Stimulated activated CD4-positive, alpha-beta T cell treated with anti-CD3 and anti-CD28 coated beads, Interleukin-15, amount 100 ng/mL, for 24 hours (primary cell): Measurements from ENCODE around the gene PARD3B.

ENCODE experiments used
- DNase-seq: peaks from one replicate; pipeline ENCODE4 v3.0.0-alpha.2; 2020

PARD3B gene

GRCh38 chr2:204909791-204910190 lies 364.5 kb downstream of the PARD3B start:
- DNase-seq = no peak

DNA sequence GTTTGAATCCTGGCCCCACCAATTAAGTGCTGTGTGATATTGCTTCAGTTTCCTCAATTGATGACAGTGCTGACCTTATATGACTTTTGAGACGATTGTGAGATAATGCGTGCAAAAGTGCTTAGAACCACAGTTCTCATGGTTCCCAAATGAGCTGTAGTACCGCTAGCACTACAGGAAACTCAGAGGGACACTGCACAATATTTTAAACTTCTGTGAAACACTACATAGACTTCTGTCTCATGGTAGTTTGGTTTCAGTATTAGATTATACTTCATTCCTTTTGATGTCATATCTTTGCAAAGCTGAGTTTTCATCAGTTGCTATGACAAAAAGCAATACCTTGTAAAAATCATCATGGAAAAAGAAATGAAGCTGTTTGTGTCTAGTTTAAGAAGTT lies 368.0 kb downstream of the PARD3B start:
- DNase-seq = no peak

- DNase-seq = no peak
These were observed 368.7 kb downstream of the PARD3B start for GRCh38 chr2:204913854-204914464.

DNA sequence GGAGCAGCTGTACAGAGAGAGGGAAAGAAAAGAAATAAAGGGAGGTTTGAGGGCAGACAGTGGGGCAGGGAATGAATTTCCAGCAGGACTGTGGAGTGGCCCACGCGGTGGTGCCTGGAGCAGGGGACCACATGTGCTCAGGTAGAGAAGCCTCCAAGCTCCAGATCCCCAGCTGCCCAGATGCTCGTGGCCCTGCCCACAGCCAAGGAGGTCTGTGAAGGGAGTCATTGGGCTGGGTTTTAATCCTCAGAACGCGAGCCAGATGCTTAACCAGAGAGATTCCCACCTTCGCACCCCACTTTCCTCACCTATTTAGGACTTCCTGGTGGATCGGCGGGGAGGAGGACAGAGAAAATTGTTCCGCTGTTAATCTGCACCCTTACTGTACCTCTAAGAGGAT lies 369.4 kb downstream of the PARD3B start:
- no peak for DNase-seq

- DNase-seq = no peak
These were observed 371.9 kb downstream of the PARD3B start for GRCh38 chr2:204917089-204917701.

GRCh38 chr2:204920776-204921175 lies 375.5 kb downstream of the PARD3B start:
- no peak for DNase-seq

GRCh38 chr2:204923957-204924356 lies 378.7 kb downstream of the PARD3B start:
- DNase-seq = no peak

- no peak for DNase-seq
These were observed 386.3 kb downstream of the PARD3B start for GRCh38 chr2:204931562-204931961.

DNA sequence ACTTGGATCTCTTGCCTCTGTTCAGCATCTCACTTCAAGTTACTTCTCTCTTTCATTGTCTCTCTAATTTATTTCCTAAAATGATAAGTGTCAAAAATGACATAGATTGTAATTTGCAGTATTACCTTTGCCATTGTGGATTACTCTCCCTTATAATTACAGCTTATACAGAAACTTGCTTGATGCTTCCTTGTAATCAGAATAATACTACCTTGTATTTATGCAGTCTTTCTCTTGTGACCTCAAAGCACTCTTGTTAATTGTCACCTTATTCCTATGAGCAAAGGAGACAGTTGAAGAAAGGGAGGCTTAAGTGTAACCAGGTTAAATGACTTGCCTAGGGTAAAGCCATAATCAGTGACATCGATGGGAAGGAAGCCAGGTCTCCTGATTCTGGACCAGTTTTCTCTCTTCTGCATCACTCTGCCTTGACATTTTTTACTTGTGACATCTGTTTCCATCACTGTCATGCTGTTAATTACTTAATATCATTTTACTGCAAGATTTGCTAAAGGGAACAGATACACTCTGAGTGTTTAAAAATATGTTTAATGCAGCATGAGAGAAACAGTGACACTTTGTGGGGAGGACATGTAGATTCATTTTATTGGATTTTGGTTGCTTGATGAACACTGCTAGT lies 388.6 kb downstream of the PARD3B start:
- DNase-seq = no peak

GRCh38 chr2:204944927-204945326 lies 399.7 kb downstream of the PARD3B start:
- no peak for DNase-seq

DNA sequence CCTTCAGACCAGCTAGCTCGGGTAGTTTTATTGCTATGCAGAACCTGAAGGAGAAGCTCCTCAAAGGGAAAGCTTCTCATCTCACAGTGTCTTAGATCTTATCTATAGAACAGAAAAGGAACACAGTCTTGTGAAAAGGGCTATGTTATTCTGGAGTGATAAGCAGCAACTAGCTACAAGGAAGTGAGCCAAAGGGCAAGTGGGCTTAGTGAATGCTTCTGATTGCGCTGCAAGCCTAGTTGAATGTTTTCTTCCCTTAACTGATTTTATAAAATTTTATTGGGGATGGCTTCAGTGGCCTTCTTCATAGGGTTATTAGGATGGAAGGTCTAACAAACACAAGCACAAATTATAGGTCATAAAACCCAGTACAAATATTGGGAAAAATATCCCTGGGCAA lies 400.1 kb downstream of the PARD3B start:
- no peak for DNase-seq

DNA sequence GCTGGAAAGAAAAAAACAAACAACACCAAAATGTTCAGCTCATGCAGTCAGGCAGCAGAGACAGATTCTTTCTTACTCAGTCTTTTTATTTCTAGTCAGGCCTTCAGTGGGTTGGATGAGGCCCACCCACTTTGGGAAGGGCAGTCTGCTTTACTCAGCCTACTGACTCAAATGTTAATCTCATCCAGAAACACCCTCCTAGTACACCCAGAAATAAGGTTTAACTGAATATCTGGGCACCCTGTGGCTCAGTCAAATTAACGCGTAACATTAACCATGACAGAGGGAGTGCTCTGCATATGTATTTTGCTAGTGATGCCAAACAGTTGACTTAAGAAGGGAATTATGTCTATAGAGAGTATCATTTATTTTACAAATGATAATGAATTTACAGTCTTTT lies 401.6 kb downstream of the PARD3B start:
- DNase-seq = no peak

GRCh38 chr2:204947405-204947804 lies 402.1 kb downstream of the PARD3B start:
- DNase-seq = no peak

- DNase-seq = no peak
These were observed 402.9 kb downstream of the PARD3B start for GRCh38 chr2:204948024-204948763.

DNA sequence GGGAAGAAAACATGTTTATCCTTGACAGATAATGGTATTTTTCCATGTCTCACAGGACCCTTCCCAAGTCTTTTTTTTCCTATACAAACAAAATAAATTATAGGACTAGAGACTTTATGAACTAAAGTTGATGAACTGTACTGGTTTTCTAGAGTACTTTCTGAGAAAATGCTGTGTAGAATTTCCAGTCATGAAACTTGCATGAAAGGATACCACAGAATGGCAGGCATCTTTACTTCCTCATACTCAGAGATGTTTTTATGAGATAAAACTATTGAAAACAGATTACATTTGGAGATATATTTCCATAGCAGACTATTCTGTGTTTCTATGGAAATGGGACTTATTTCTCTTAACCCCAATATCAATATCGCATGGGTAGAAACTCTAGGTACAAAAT lies 403.5 kb downstream of the PARD3B start:
- no peak for DNase-seq

- no peak for DNase-seq
These were observed 405.5 kb downstream of the PARD3B start for GRCh38 chr2:204950695-204951346.

- DNase-seq = no peak
These were observed 413.1 kb downstream of the PARD3B start for GRCh38 chr2:204958371-204958770.

DNA sequence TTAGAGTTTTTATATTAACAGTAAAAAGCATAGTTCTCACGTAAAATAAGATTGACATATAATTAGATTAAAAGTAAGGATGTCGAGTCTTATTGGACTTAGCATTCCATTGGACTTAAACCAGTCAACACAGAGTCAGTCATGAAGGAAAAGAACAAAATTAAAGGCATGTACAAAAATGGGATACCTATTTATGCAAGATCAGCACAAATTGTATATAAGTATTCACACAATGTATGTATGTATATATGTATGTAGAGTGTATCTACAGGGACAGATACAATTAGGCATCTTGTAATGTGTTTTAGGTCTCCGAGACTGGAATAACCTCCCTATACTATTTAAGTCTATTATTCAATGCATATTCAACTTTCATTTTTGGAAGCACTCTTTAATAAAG lies 419.1 kb downstream of the PARD3B start:
- DNase-seq = no peak

- no peak for DNase-seq
These were observed 421.0 kb downstream of the PARD3B start for GRCh38 chr2:204966245-204966644.

GRCh38 chr2:204967199-204967960 lies 422.1 kb downstream of the PARD3B start:
- DNase-seq = peak; percentile 36

DNA sequence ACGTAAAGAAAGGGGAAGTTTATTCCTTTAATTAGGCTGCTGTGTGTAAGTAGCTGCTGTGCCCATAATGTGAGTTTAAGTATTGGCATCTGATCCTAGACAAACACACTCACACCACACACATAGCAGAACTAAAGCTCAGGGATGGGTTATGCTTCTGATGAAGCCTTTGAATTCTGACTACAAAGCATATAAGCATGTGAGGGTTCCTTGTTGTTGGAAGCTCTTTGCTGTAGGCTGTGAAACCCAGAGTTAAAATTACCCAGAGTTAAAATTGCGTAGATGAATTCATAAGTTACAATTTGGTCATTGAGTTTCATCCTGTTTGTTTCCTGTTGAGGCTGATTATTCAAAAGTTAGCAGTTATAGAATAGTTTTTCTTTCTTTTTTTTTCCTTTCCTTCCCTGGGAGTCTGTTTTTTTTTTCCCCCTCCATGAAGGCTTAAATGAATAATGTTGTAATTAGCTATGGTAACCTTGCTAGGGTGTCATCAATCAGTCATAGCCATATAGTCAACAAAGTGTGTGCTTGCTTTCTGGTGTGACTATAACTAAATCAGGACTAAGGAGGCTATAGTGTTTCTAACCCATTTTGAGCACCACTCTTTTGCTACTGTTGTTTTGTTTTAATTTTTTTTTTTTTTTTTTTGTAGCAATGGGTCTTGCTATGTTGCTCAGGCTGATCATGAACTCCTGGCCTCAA lies 426.1 kb downstream of the PARD3B start:
- no peak for DNase-seq

GRCh38 chr2:204972161-204972560 lies 426.9 kb downstream of the PARD3B start:
- DNase-seq = no peak
